ENCODE measurements around the gene PTPRJ. TPM values are rescaled to one million over a fixed set of nuclear protein-coding genes. Genes with fewer than 3 reads are reported as not detected.

Gene PTPRJ
- total and polyA plus RNA-seq, 2 of the 13 experiments (the other 11 are each of a cell fraction or from before 2014, with no cell fraction given): 1.0 to 1.2 TPM

GRCh38 chr11:48177661-48178060, 197.3 kb downstream of the PTPRJ start:
- ChIA-PET CTCF (ENCODE audit: low intra/inter-chr PET ratio, low total read pairs) (no interaction called here), POLR2A (no interaction called here)
- FAIRE-seq (no peak), DNase-seq (ENCODE audit: low spot score) (no peak), ATAC-seq (no peak)
- Histone ChIP-seq H3K27me3 (ENCODE audit: control insufficient read depth in 1 of 2, insufficient read depth in 2 of 2, low read length in 2 of 2) (no peaks in the 10 kb centered on the region), H3K79me2 (ENCODE audit: insufficient read depth, low read length) (no peaks in the 10 kb centered on the region), H2AFZ (ENCODE audit: low read length) (no peak overlapping the region), H3K4me2 (ENCODE audit: low read depth, low read length) (no peak overlapping the region), H4K20me1 (ENCODE audit: insufficient read depth, low read length) (no peaks in the 10 kb centered on the region), H3K9ac (ENCODE audit: insufficient read depth, low read depth, low read length) (no peak overlapping the region), H3K4me1 (ENCODE audit: insufficient read depth, low read length) (no peaks in the 10 kb centered on the region), H3K4me3 (replicated peaks in 1 of 3; ENCODE audit: insufficient read depth in 1 of 3, low read depth in 2 of 3, low read length in 3 of 3) (no peak overlapping the region), H3K9me3 (ENCODE audit: low read length) (no peaks in the 10 kb centered on the region), H3K36me3 (replicated peaks in 1 of 2; ENCODE audit: control insufficient read depth in 1 of 2, insufficient read depth in 2 of 2, low read length in 2 of 2) (no peaks in the 10 kb centered on the region), H3K27ac (ENCODE audit: extremely low read length, insufficient read depth, low read length) (no peak overlapping the region)
- in situ Hi-C loops (cut with HindIII; ENCODE audit: extremely low pct_ligation_motif_present, low pct_unique_long_range_greater_than_20kb) (no loop called here), intact Hi-C loops (cut with micrococcal nuclease; ENCODE audit: unreplicated experiment) (loop anchor here (10.0 kb wide), 1 partner anchor 1347 kb away; no protein-coding TSS in a partner anchor)
- WGBS (ENCODE audit: low lambda C conversion rate): 53% methylated on average over 4 of the region's 4 CpGs
- no TSS peak for BruUV-seq (replicated peaks)
- no peak for TF ChIP-seq MIXL1 (CRISPR knock-in tag; IDR thresholded peaks at IDR 0.05)
- TF ChIP-seq ZNF777 (CRISPR knock-in tag; IDR thresholded peaks at IDR 0.05): no peak
- TF ChIP-seq SATB2 (CRISPR knock-in tag; IDR thresholded peaks at IDR 0.05): no peak
- no peak for TF ChIP-seq ZNF710 (CRISPR knock-in tag; IDR thresholded peaks at IDR 0.05; ENCODE audit: borderline replicate concordance)
- TF ChIP-seq ZNF83 (CRISPR knock-in tag; IDR thresholded peaks at IDR 0.05; ENCODE audit: borderline replicate concordance): no peak
- no peak for TF ChIP-seq TEAD2 (CRISPR knock-in tag; IDR thresholded peaks at IDR 0.05)
- TF ChIP-seq SMYD3 (CRISPR knock-in tag; IDR thresholded peaks at IDR 0.05): no peak
- no peak for TF ChIP-seq ZNF446 (CRISPR knock-in tag; IDR thresholded peaks at IDR 0.05)
- no peak for TF ChIP-seq RCOR2 (CRISPR knock-in tag; IDR thresholded peaks at IDR 0.05)
- TF ChIP-seq ZNF329 (CRISPR knock-in tag; IDR thresholded peaks at IDR 0.05; ENCODE audit: low read depth): no peak
- no peak for TF ChIP-seq ZFP91 (CRISPR knock-in tag; IDR thresholded peaks at IDR 0.05; ENCODE audit: borderline replicate concordance)
- TF ChIP-seq ZNF30 (CRISPR knock-in tag; IDR thresholded peaks at IDR 0.05): no peak
- TF ChIP-seq DBP (CRISPR knock-in tag; IDR thresholded peaks at IDR 0.05; ENCODE audit: not compliant biosample characterization): no peak
- TF ChIP-seq ERF (CRISPR knock-in tag; IDR thresholded peaks at IDR 0.05): no peak
- no peak for TF ChIP-seq SRSF4 (IDR thresholded peaks at IDR 0.05; ENCODE audit: low read depth, low read length, poor library complexity, severe bottlenecking)
- no peak for TF ChIP-seq ZNF281 (CRISPR knock-in tag; IDR thresholded peaks at IDR 0.05; ENCODE audit: borderline replicate concordance)
- TF ChIP-seq ETS1 (CRISPR knock-in tag; IDR thresholded peaks at IDR 0.05): no peak
